ENCODE results near the gene MTMR1. TPM values are rescaled to one million over a fixed set of nuclear protein-coding genes. Genes with fewer than 3 reads are reported as not detected.

MTMR1 gene
- total and polyA plus RNA-seq, 9 of the 15 experiments (the other 6 are each of a cell fraction or from before 2014, with no cell fraction given), result 0.96 to 35.4 (median 22.4) TPM

GRCh38 chrX:150664290-150664689 lies 28.9 kb upstream of the MTMR1 start:
- DNase-seq (ENCODE audit: extremely low read depth in 1 of 4, low spot score in 3 of 4) (no peak), ATAC-seq (no peak), FAIRE-seq (no peak)
- no peaks in the 10 kb centered on the region for H3K9me1 ChIP-seq (ENCODE audit: control insufficient read depth, insufficient read depth, low read length)
- peaks cover 11% of the 10 kb centered on the region; the same call in 1 of the 3 replicates for H3K36me3 ChIP-seq (ENCODE audit: control insufficient read depth, insufficient read depth, low read length)
- H3K9me3 ChIP-seq (replicated peaks; ENCODE audit: control insufficient read depth, insufficient read depth, low read depth, low read length), result no peaks in the 10 kb centered on the region
- in situ Hi-C loops (cut with MboI), result no loop called here
- 62% methylated on average over 2 of the region's 2 CpGs for WGBS (ENCODE audit: insufficient coverage, low coverage, missing lambda C conversion rate)
- H3K4me1 ChIP-seq (replicated peaks in 1 of 2; ENCODE audit: control insufficient read depth in 2 of 2, insufficient read depth in 2 of 2, low read length in 2 of 2), result no peaks in the 10 kb centered on the region
- no peak overlapping the region for H3K4me3 ChIP-seq
- H3K4me2 ChIP-seq (ENCODE audit: insufficient read depth, low read length), result no peak overlapping the region
- CTCF ChIA-PET (ENCODE audit: low intra/inter-chr PET ratio), result no interaction called here
- H2AFZ ChIP-seq (ENCODE audit: low read depth, low read length), result no peak overlapping the region
- no peaks in the 10 kb centered on the region for H3K79me2 ChIP-seq (ENCODE audit: control insufficient read depth, insufficient read depth, low read length)
- no peak overlapping the region for H3K9ac ChIP-seq (ENCODE audit: insufficient read depth in 1 of 2, low read depth in 2 of 2, low read length in 2 of 2)
- H4K20me1 ChIP-seq (replicated peaks; ENCODE audit: control insufficient read depth, insufficient read depth, low read length), result no peaks in the 10 kb centered on the region
- no peak overlapping the region for H3K27ac ChIP-seq (ENCODE audit: extremely low read depth, low read depth, low read length)
- no peaks in the 10 kb centered on the region for H3K27me3 ChIP-seq (ENCODE audit: control insufficient read depth in 2 of 2, insufficient read depth in 2 of 2, low read length in 2 of 2)
- intact Hi-C loops (cut with micrococcal nuclease), result no loop called here
- POLR2A ChIA-PET, result no interaction called here
- no TSS peak for BruUV-seq (replicated peaks)
- TF ChIP-seq MXI1 (IDR thresholded peaks at IDR 0.05; ENCODE audit: low read depth, low read length) (no peak), DLX4 (CRISPR knock-in tag; IDR thresholded peaks at IDR 0.05) (no peak), ZNF644 (tag; IDR thresholded peaks at IDR 0.05; ENCODE audit: low read depth) (no peak), POLR2H (tag; IDR thresholded peaks at IDR 0.05; ENCODE audit: low read depth) (no peak), PML (IDR thresholded peaks at IDR 0.05; ENCODE audit: low read length) (no peak), ZNF184 (CRISPR knock-in tag; IDR thresholded peaks at IDR 0.05) (no peak), MGA (IDR thresholded peaks at IDR 0.05) (no peak)
